Hepatocyte (in vitro differentiated cells): ENCODE data around the gene VSIR. TPM values are rescaled to one million over a fixed set of nuclear protein-coding genes. Genes with fewer than 3 reads are reported as not detected.

Experiments
- DNase-seq: peaks from one replicate; pipeline ENCODE4 v3.0.0-alpha.2; 2016; ENCODE audit warnings: low spot score
- H2AFZ ChIP-seq: fragments of 200-600 bp; sonication (generic); 2 replicates; pipeline ENCODE4 v1.6.0; 2016; ENCODE audit warnings: antibody characterized with exemption, mild to moderate bottlenecking
- H3K27ac ChIP-seq: fragments of 200-600 bp; sonication (generic); 2 replicates; pipeline ENCODE4 v1.5.1; 2016; ENCODE audit warnings: mild to moderate bottlenecking
- H3K27me3 ChIP-seq: fragments of 200-600 bp; sonication (generic); 2 replicates; pipeline ENCODE4 v1.6.1; 2016
- H3K36me3 ChIP-seq: fragments of 200-600 bp; sonication (generic); replicated peaks from 2 replicates; pipeline ENCODE4 v1.5.1; 2016; ENCODE audit warnings: low read depth; ENCODE audit not compliant: insufficient read depth
- H3K4me1 ChIP-seq: fragments of 200-600 bp; sonication (generic); 2 replicates; pipeline ENCODE4 v1.5.1; 2016; ENCODE audit warnings: mild to moderate bottlenecking, moderate library complexity; ENCODE audit not compliant: insufficient read depth
- H3K4me2 ChIP-seq: fragments of 200-600 bp; sonication (generic); 2 replicates; pipeline ENCODE4 v1.6.0; 2016
- H3K4me3 ChIP-seq: fragments of 200-600 bp; sonication (generic); 2 replicates; pipeline ENCODE4 v1.5.1; 2016; ENCODE audit warnings: mild to moderate bottlenecking
- H3K79me2 ChIP-seq: fragments of 200-600 bp; sonication (generic); 2 replicates; pipeline ENCODE4 v1.6.0; 2017; ENCODE audit warnings: mild to moderate bottlenecking
- H3K9me2 ChIP-seq: fragments of 200-600 bp; sonication (generic); replicated peaks from 2 replicates; pipeline ENCODE4 v1.6.0; 2017; ENCODE audit warnings: mild to moderate bottlenecking; ENCODE audit not compliant: insufficient read depth
- H3K9me3 ChIP-seq: fragments of 200-600 bp; sonication (generic); 2 replicates; pipeline ENCODE4 v1.5.1; 2016; ENCODE audit warnings: low read depth, mild to moderate bottlenecking
- H4K20me1 ChIP-seq: fragments of 200-600 bp; sonication (generic); 2 replicates; pipeline ENCODE4 v1.6.0; 2016; ENCODE audit warnings: mild to moderate bottlenecking; ENCODE audit not compliant: insufficient read depth, poor library complexity, severe bottlenecking
- EZH2 ChIP-seq: fragments of 200-600 bp; sonication (generic); IDR thresholded peaks from 2 replicates; pipeline ENCODE4 v1.6.1; 2016; ENCODE audit warnings: antibody characterized with exemption, mild to moderate bottlenecking, borderline replicate concordance
- EZH2phosphoT487 ChIP-seq: fragments of 200-600 bp; sonication (generic); IDR thresholded peaks from one replicate; pipeline ENCODE4 v1.6.1; 2018; ENCODE audit warnings: antibody characterized with exemption, mild to moderate bottlenecking, low read depth, moderate library complexity; ENCODE audit not compliant: unreplicated experiment, severe bottlenecking
- WGBS: methylation state at CpG from one replicate; pipeline ENCODE4 v1.1.6; 2016; ENCODE audit warnings: low lambda C conversion rate; ENCODE audit errors: missing lambda C conversion rate; 5-methylcytosine and 5-hydroxymethylcytosine counted together
- polyA plus RNA-seq: library from polyadenylated mRNA; unstranded; fragments of >200 nt; fragmentation: Nextera tagmentation; extraction: Ambion mirVana; gene quantifications from 2 replicates; pipeline ENCODE4 v1.2.1, GENCODE V29; 2016
- total RNA-seq: library from RNA; depleted of rRNA; stranded (reverse); fragments of >200 nt; gene quantifications from 2 replicates; pipeline ENCODE4 v1.2.3, GENCODE V29; 2014
- TF ChIP-seq, protein P1 (sequence below): fragments of 200-600 bp; sonication (generic); IDR thresholded peaks from 2 replicates; pipeline ENCODE4 v1.5.1; 2016; ENCODE audit warnings: antibody characterized with exemption, mild to moderate bottlenecking; ENCODE audit not compliant: poor library complexity

VSIR gene
- total and polyA plus RNA-seq, 2 experiments from 2014 or later, result 13.6 to 45.5 TPM

DNA sequence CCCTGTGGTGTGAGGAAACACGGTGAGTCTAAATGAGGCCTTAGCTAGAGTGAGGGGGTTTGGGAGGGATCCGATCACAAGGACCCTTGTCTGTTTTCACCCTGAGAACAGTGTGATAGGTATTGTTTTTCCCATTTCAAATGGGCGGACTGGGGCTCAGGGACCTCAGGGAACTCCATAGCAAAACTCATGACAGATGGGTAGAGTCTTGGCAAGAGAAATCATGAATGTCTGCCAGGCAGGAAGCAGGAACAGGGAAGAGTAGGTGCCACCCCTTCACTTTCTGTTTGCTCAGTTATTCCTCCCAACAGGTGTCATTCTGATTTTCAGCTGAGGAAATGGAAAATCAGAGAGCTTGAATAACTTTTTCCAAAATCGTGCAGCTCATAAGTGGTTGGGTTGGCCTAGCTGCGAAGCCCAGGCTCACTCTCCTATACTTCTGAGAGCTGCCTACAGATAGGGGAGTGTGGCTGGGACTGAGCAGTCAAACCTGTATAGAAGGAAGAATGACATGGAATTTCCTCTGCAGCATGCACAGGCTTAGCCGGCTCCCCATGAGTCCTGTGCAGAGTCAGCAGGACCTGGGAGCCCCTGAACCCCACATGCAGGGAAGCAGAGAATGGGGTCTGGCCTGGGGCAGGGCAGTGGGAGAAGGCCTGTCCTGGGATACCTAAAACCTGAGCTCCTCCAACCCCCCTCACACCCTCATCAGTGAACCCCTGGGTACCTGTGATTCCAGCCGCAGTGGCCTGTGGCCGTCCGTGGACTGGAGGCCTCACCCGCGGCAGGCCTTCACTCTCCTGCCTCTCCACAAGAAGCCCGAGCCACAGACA, 36.1 kb downstream of the VSIR start:
- no peaks in the 10 kb centered on the region for H3K27me3 ChIP-seq
- H3K4me2 ChIP-seq, result no peak overlapping the region
- 91% methylated on average over 12 of the region's 12 CpGs for WGBS
- no peaks in the 10 kb centered on the region for H3K4me1 ChIP-seq
- no peak for DNase-seq
- no peaks in the 10 kb centered on the region for H3K79me2 ChIP-seq
- H3K36me3 ChIP-seq, result no peaks in the 10 kb centered on the region
- no peak for TF ChIP-seq EZH2
- TF ChIP-seq, protein P1, sequence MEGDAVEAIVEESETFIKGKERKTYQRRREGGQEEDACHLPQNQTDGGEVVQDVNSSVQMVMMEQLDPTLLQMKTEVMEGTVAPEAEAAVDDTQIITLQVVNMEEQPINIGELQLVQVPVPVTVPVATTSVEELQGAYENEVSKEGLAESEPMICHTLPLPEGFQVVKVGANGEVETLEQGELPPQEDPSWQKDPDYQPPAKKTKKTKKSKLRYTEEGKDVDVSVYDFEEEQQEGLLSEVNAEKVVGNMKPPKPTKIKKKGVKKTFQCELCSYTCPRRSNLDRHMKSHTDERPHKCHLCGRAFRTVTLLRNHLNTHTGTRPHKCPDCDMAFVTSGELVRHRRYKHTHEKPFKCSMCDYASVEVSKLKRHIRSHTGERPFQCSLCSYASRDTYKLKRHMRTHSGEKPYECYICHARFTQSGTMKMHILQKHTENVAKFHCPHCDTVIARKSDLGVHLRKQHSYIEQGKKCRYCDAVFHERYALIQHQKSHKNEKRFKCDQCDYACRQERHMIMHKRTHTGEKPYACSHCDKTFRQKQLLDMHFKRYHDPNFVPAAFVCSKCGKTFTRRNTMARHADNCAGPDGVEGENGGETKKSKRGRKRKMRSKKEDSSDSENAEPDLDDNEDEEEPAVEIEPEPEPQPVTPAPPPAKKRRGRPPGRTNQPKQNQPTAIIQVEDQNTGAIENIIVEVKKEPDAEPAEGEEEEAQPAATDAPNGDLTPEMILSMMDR, result no peak
- TF ChIP-seq EZH2phosphoT487, result no peak
- H4K20me1 ChIP-seq, result no peaks in the 10 kb centered on the region
- H3K9me2 ChIP-seq, result no peaks in the 10 kb centered on the region
- H3K4me3 ChIP-seq, result no peak overlapping the region
- no peak overlapping the region for H2AFZ ChIP-seq
- H3K27ac ChIP-seq, result no peak overlapping the region
- H3K9me3 ChIP-seq, result no peaks in the 10 kb centered on the region

DNA sequence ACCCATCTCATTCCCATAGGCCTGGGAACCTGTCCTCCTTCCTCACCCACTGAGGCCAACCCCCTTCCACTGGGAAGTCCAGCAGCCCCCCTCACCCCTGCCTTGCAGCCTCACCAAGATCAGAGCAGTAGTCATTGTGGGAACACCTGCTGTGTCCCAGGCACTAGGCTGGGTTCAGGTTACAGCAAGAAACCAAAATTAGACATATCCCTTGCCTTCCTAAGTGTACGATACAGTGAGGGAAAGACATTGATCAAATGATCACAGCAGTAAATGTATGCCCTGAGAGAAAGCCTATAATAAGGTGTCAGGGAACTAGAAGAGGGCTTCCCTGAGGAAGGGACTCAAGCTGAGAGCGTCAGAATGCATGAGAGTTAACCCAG, 36.8 kb downstream of the VSIR start:
- no peak overlapping the region for H3K4me2 ChIP-seq
- H3K27ac ChIP-seq, result no peak overlapping the region
- no peaks in the 10 kb centered on the region for H4K20me1 ChIP-seq

DNA sequence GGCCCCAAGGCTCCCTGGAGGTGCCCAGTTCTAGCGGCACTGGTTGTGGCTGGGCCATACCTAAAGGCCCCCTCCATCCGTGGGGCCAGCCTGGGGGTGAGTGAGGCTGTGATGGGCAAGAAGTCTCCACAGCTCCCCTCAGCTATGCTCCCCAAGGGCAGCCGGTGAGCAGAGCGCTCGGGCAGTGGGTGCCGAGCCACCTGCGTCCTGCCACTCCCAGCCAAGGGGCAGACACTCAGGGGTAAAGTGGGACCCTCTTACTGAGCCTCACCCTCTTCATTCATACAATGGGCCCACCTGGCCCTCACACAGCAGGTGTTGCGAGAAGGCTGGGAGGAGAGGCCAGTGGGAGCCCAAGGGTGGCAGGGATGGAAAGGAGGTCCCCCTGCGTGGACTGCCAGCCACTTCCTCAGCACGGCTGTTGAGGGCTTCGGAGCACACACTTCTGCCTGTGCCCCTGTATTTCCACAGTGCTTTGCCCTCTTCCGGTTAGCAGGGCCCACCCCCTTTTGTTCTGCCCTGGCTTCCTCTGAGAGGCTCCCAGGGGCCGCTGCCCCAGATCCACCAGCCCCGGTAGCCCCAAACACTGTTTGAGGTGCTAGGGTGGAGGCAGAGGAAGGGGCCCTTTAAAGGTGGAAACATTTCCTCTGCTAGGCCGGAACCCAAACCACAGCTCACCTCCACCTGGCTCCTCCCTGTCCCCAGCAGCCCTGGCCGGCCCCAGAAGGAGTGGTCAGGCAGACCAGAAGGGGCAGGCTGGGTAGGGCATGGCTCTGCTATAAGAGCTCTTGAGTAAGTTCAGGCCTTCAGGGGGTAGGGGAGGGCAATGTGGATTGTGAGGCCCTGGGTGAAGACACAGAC, 37.4 kb downstream of the VSIR start:
- no peaks in the 10 kb centered on the region for H3K9me3 ChIP-seq

More for the DNA sequence above, 36.8 kb downstream of the VSIR start:
- H3K9me3 ChIP-seq, result no peaks in the 10 kb centered on the region
- no peaks in the 10 kb centered on the region for H3K4me1 ChIP-seq
- no peak overlapping the region for H2AFZ ChIP-seq
- H3K27me3 ChIP-seq, result no peaks in the 10 kb centered on the region
- no peaks in the 10 kb centered on the region for H3K9me2 ChIP-seq
- H3K4me3 ChIP-seq, result no peak overlapping the region
- no peaks in the 10 kb centered on the region for H3K79me2 ChIP-seq
- TF ChIP-seq, protein P1, result no peak
- no peak for TF ChIP-seq EZH2phosphoT487
- no peak for TF ChIP-seq EZH2
- 88% methylated on average over 2 of the region's 2 CpGs for WGBS
- no peaks in the 10 kb centered on the region for H3K36me3 ChIP-seq
- no peak for DNase-seq

More for the DNA sequence above, 37.4 kb downstream of the VSIR start:
- Histone ChIP-seq H3K27me3 (no peaks in the 10 kb centered on the region), H3K4me2 (no peak overlapping the region), H3K9me2 (no peaks in the 10 kb centered on the region), H4K20me1 (no peaks in the 10 kb centered on the region), H3K36me3 (no peaks in the 10 kb centered on the region), H2AFZ (no peak overlapping the region), H3K79me2 (no peaks in the 10 kb centered on the region), H3K27ac (no peak overlapping the region), H3K4me1 (no peaks in the 10 kb centered on the region), H3K4me3 (no peak overlapping the region)
- DNase-seq, result no peak
- 89% methylated on average over 16 of the region's 16 CpGs for WGBS
- TF ChIP-seq EZH2, result no peak
- no peak for TF ChIP-seq EZH2phosphoT487
- TF ChIP-seq, protein P1, result no peak
